ENCODE data around the gene BANP.

GRCh38 chr16:87926246-87927194 lies 24.7 kb upstream of the BANP start:
- TF ChIP-seq CTCF (IDR thresholded peaks at IDR 0.05): no peak
- no peak for TF ChIP-seq MXD4 (CRISPR knock-in tag; IDR thresholded peaks at IDR 0.05; ENCODE audit: borderline replicate concordance)
- no peak for TF ChIP-seq E2F4 (CRISPR knock-in tag; IDR thresholded peaks at IDR 0.05; ENCODE audit: borderline replicate concordance, low read depth)
- no peak for TF ChIP-seq TEAD1 (CRISPR knock-in tag; IDR thresholded peaks at IDR 0.05)
- no peak for TF ChIP-seq STAT6 (CRISPR knock-in tag; conservative IDR thresholded peaks at IDR 0.05; ENCODE audit: low read depth)
- no peak for TF ChIP-seq TCF7 (CRISPR knock-in tag; IDR thresholded peaks at IDR 0.05; ENCODE audit: low read depth)
- TF ChIP-seq, protein P1, sequence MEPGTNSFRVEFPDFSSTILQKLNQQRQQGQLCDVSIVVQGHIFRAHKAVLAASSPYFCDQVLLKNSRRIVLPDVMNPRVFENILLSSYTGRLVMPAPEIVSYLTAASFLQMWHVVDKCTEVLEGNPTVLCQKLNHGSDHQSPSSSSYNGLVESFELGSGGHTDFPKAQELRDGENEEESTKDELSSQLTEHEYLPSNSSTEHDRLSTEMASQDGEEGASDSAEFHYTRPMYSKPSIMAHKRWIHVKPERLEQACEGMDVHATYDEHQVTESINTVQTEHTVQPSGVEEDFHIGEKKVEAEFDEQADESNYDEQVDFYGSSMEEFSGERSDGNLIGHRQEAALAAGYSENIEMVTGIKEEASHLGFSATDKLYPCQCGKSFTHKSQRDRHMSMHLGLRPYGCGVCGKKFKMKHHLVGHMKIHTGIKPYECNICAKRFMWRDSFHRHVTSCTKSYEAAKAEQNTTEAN (CRISPR knock-in tag; IDR thresholded peaks at IDR 0.05): no peak
- no peak for TF ChIP-seq ZNF263 (CRISPR knock-in tag; IDR thresholded peaks at IDR 0.05; ENCODE audit: low read depth)

Data from WTC11 (cell line).